AG09319 (cell line): ENCODE results near the gene FOXE3.
"Not testable (repeated sequence)": the region's sequence is repeated elsewhere in the genome, so short reads cannot be mapped to it uniquely, and the experiment has no call there.

Experiments
- DNase-seq: peaks from one replicate; pipeline ENCODE4 v3.0.0-alpha.2; 2010; ENCODE audit warnings: low read depth; ENCODE audit errors: extremely low read depth
- CTCF ChIP-seq: IDR thresholded peaks from 2 replicates; pipeline ENCODE4 v1.5.1; 2011; ENCODE audit warnings: low read depth, mild to moderate bottlenecking, inconsistent platforms, low read length, moderate library complexity

Gene FOXE3

GRCh38 chr1:47452426-47452825 is 36.3 kb downstream of the FOXE3 start:
- no peak for DNase-seq
- no peak for TF ChIP-seq CTCF

DNA sequence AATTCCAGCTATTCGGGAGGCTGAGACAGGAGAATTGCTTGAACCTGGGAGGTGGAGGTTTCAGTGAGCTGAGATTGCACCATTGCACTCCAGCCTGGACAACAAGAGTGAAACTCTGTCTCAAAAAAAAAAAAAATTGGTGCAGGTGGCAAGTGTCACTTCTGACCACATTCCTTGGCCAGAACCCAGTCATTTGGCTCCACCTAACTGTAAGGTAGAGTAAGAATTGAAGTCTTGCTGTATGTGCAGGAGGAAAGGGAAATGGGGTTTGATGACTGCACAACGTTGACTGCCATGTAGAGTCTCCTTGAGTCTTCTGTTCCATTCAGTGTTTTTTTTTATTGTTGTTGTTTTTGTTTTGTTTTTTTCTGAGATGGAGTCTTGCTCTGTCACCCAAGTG is 37.8 kb downstream of the FOXE3 start:
- DNase-seq = not testable (repeated sequence)

DNA sequence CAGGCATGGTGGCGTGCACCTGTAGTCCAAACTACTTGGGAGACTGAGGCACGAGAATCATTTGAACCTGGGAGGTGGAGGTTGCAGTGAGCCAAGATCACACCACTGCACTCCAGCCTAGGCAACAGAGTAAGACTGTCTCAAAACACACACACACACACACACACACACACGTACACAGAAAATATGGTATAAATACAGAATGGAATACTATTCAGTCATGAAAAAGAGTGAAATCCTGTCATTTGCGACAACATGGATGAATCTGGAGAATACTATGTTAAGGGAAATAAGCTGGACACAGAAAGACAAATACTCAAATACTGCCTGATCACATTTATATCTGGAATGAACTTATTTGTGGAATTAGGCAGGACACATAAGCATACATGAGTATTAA is 40.2 kb downstream of the FOXE3 start:
- TF ChIP-seq CTCF = no peak
- no peak for DNase-seq

DNA sequence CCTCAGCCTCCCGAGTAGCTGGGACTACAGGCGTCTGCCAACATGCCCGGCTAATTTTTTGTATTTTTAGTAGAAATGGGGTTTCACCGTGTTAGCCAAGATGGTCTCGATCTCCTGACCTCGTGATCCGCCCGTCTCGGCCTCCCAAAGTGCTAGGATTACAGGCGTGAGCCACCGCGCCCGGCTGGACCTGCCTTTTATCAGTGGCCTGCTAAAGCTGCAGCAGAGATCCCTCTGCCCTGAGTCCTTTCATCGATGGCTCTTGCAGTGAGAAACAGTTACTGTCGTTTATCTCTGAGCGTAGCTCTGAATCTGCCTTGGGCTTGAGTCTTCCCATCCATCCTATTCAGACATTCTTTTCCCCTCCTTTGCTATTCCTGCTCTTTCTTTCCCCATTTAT is 41.5 kb downstream of the FOXE3 start:
- DNase-seq = not testable (repeated sequence)

DNA sequence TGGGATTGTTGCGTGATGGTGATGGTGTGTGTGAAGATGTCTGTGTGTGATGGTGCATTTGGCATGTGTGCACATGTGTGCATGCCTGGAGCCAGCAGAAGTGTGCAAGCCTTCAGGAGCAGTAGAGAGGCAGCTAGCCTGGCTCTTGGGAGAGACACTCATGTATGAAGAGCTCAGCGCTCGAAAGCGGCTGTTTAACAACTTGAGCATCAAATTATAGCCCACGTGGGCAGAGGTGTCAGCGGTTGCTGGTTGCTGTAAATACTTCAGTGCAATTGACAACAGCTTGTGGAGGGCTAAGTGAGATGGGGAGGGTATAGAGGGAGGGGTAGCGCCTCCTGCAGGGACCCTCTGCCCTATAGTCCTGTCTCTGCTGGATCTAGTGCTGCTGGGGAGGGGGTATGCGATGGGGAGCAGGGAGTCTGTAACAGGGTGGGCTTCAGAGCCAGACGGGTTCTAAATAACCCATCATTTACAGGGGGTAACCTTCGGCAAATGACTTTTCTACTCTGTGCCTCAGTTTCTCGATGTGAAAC is 43.2 kb downstream of the FOXE3 start:
- TF ChIP-seq CTCF = no peak
- no peak for DNase-seq

DNA sequence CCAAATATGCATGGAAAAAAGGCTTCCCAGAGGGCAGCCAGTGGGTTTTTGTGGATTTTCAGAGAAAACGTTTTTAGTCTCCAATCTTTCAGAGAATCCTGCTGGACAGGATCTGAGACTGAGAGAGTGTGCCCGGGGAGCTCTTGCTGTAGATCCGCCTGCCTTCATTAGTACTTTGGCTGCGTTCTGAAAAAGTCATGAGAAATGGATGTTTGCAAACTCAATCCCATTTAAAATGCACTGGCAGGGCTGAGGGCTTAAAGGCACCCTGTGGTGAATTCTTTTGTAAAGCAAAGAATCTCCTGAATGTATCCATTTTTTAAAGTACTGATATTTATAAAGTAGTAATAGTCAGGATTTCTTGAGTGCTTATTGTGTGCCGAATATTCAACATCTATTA is 44.0 kb downstream of the FOXE3 start:
- DNase-seq = no peak
- no peak for TF ChIP-seq CTCF

GRCh38 chr1:47460456-47460855 is 44.4 kb downstream of the FOXE3 start:
- no peak for DNase-seq
- TF ChIP-seq CTCF = no peak

- no peak for TF ChIP-seq CTCF
- no peak for DNase-seq
These were observed 49.5 kb downstream of the FOXE3 start for GRCh38 chr1:47465605-47466004.
